ENCODE results near the gene CHST15. TPM values are rescaled to one million over a fixed set of nuclear protein-coding genes. Genes with fewer than 3 reads are reported as not detected.

CHST15 gene
- polyA plus RNA-seq, 1 donor from 2014 or later: 0.79 TPM

DNA sequence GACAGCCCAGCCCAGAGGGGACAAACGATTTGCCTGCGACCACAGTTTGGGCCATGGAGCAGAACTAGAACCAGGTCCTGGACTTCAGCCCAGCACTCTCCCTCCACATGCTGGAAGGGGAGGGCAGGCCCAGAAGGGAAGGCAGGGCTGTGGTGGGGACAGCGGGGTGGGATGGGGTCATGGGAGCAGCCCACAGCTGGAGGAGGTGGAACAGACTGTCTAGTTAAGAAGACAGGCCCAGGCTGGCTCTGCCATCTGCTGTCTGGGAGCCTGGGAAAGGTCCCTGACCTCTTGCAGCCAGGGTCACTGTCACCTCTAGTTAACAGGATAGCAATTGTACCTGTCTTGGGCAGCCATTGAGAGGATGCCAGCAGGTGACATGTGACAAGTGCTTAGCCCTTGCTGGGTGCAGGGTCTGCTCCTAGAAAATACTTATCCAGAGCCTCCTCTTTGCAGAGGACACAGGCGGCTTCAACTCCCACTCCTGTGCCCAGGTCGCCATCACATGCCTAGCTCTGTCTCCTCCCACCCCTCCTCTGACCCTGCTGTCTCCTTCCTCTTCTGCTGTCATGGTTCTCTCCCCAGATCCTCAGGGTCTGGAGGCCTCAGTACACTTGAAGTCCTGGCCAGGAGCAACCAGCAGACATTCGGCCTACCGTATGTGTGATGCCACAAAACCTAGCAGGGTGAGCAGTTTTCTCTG is 37.0 kb upstream of the CHST15 start:
- TF ChIP-seq SMC3 (conservative IDR thresholded peaks at IDR 0.05; ENCODE audit: poor library complexity) (no peak), EP300 (conservative IDR thresholded peaks at IDR 0.05; ENCODE audit: poor library complexity, severe bottlenecking) (no peak), TAF1 (IDR thresholded peaks at IDR 0.05; ENCODE audit: low read depth) (no peak), POLR2AphosphoS5 (IDR thresholded peaks at IDR 0.05) (no peak), MXI1 (conservative IDR thresholded peaks at IDR 0.05; ENCODE audit: poor library complexity, severe bottlenecking) (no peak), RAD21 (conservative IDR thresholded peaks at IDR 0.05) (no peak), EZH2 (IDR thresholded peaks at IDR 0.05; ENCODE audit: borderline replicate concordance, insufficient read depth, low read length, poor library complexity, severe bottlenecking) (no peak)
- TF ChIP-seq, protein P1, sequence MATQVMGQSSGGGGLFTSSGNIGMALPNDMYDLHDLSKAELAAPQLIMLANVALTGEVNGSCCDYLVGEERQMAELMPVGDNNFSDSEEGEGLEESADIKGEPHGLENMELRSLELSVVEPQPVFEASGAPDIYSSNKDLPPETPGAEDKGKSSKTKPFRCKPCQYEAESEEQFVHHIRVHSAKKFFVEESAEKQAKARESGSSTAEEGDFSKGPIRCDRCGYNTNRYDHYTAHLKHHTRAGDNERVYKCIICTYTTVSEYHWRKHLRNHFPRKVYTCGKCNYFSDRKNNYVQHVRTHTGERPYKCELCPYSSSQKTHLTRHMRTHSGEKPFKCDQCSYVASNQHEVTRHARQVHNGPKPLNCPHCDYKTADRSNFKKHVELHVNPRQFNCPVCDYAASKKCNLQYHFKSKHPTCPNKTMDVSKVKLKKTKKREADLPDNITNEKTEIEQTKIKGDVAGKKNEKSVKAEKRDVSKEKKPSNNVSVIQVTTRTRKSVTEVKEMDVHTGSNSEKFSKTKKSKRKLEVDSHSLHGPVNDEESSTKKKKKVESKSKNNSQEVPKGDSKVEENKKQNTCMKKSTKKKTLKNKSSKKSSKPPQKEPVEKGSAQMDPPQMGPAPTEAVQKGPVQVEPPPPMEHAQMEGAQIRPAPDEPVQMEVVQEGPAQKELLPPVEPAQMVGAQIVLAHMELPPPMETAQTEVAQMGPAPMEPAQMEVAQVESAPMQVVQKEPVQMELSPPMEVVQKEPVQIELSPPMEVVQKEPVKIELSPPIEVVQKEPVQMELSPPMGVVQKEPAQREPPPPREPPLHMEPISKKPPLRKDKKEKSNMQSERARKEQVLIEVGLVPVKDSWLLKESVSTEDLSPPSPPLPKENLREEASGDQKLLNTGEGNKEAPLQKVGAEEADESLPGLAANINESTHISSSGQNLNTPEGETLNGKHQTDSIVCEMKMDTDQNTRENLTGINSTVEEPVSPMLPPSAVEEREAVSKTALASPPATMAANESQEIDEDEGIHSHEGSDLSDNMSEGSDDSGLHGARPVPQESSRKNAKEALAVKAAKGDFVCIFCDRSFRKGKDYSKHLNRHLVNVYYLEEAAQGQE (IDR thresholded peaks at IDR 0.05; ENCODE audit: borderline replicate concordance): no peak
- TF ChIP-seq, protein P2, sequence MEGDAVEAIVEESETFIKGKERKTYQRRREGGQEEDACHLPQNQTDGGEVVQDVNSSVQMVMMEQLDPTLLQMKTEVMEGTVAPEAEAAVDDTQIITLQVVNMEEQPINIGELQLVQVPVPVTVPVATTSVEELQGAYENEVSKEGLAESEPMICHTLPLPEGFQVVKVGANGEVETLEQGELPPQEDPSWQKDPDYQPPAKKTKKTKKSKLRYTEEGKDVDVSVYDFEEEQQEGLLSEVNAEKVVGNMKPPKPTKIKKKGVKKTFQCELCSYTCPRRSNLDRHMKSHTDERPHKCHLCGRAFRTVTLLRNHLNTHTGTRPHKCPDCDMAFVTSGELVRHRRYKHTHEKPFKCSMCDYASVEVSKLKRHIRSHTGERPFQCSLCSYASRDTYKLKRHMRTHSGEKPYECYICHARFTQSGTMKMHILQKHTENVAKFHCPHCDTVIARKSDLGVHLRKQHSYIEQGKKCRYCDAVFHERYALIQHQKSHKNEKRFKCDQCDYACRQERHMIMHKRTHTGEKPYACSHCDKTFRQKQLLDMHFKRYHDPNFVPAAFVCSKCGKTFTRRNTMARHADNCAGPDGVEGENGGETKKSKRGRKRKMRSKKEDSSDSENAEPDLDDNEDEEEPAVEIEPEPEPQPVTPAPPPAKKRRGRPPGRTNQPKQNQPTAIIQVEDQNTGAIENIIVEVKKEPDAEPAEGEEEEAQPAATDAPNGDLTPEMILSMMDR (IDR thresholded peaks at IDR 0.05; ENCODE audit: poor library complexity, severe bottlenecking): no peak
- H3F3A ChIP-seq (ENCODE audit: insufficient read depth, low read length, poor library complexity, severe bottlenecking): no peaks in the 10 kb centered on the region
- no peak overlapping the region for H3K27ac ChIP-seq (ENCODE audit: low read length)
- no peaks in the 10 kb centered on the region for H4K20me1 ChIP-seq (ENCODE audit: insufficient read depth)
- no peaks in the 10 kb centered on the region for H3K9me3 ChIP-seq (ENCODE audit: low read length)
- no peak overlapping the region for H3K4me2 ChIP-seq (ENCODE audit: low read length)
- H3K9ac ChIP-seq (ENCODE audit: low read length): no peak overlapping the region
- no peaks in the 10 kb centered on the region for H3K9me2 ChIP-seq (ENCODE audit: insufficient read depth, low read length)
- H3K79me2 ChIP-seq (replicated peaks; ENCODE audit: insufficient read depth, low read length): no peaks in the 10 kb centered on the region
- no peak overlapping the region for H2AFZ ChIP-seq (ENCODE audit: low read depth, low read length)
- H3K4me3 ChIP-seq (ENCODE audit: low read length): no peak overlapping the region
- H3K36me3 ChIP-seq (ENCODE audit: insufficient read depth, low read length): no peaks in the 10 kb centered on the region
- no peaks in the 10 kb centered on the region for H3K27me3 ChIP-seq (ENCODE audit: insufficient read depth, low read depth, low read length)

DNA sequence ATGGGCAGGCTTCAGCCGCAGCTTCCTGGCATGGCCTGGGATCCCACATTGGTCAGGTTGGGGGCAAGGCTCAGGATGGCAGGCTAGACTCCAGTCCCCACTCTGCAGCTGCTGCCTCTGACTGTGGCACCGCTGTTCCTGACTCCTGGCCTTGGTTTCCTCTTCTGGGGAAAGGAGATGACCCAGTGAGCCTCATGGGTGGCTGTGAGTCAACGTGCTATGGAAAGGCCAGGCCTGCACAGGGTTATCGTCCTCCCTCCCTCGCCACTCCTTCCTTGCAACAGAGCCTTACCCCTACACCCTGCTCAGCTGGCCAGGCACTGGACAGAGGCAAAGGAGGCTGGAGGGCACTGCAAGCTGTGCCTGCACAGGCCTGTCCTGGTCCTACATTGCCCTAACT is 36.1 kb upstream of the CHST15 start:
- Histone ChIP-seq H3K4me2 (ENCODE audit: low read length) (no peak overlapping the region), H3K4me3 (ENCODE audit: low read length) (no peak overlapping the region), H3F3A (ENCODE audit: insufficient read depth, low read length, poor library complexity, severe bottlenecking) (no peaks in the 10 kb centered on the region), H3K79me2 (replicated peaks; ENCODE audit: insufficient read depth, low read length) (no peaks in the 10 kb centered on the region), H2AFZ (ENCODE audit: low read depth, low read length) (no peak overlapping the region), H3K36me3 (ENCODE audit: insufficient read depth, low read length) (no peaks in the 10 kb centered on the region), H3K9me2 (ENCODE audit: insufficient read depth, low read length) (no peaks in the 10 kb centered on the region), H3K27ac (ENCODE audit: low read length) (no peak overlapping the region), H3K27me3 (ENCODE audit: insufficient read depth, low read depth, low read length) (no peaks in the 10 kb centered on the region), H3K9me3 (ENCODE audit: low read length) (no peaks in the 10 kb centered on the region), H4K20me1 (ENCODE audit: insufficient read depth) (no peaks in the 10 kb centered on the region), H3K9ac (ENCODE audit: low read length) (no peak overlapping the region)
- TF ChIP-seq SMC3 (conservative IDR thresholded peaks at IDR 0.05; ENCODE audit: poor library complexity) (no peak), MXI1 (conservative IDR thresholded peaks at IDR 0.05; ENCODE audit: poor library complexity, severe bottlenecking) (no peak), TAF1 (IDR thresholded peaks at IDR 0.05; ENCODE audit: low read depth) (no peak), EZH2 (IDR thresholded peaks at IDR 0.05; ENCODE audit: borderline replicate concordance, insufficient read depth, low read length, poor library complexity, severe bottlenecking) (no peak), EP300 (conservative IDR thresholded peaks at IDR 0.05; ENCODE audit: poor library complexity, severe bottlenecking) (no peak), POLR2AphosphoS5 (IDR thresholded peaks at IDR 0.05) (no peak), RAD21 (conservative IDR thresholded peaks at IDR 0.05) (no peak)
- TF ChIP-seq, protein P2 (IDR thresholded peaks at IDR 0.05; ENCODE audit: poor library complexity, severe bottlenecking): no peak
- TF ChIP-seq, protein P1 (IDR thresholded peaks at IDR 0.05; ENCODE audit: borderline replicate concordance): no peak
